ENCODE data around the gene FGF11.

DNA sequence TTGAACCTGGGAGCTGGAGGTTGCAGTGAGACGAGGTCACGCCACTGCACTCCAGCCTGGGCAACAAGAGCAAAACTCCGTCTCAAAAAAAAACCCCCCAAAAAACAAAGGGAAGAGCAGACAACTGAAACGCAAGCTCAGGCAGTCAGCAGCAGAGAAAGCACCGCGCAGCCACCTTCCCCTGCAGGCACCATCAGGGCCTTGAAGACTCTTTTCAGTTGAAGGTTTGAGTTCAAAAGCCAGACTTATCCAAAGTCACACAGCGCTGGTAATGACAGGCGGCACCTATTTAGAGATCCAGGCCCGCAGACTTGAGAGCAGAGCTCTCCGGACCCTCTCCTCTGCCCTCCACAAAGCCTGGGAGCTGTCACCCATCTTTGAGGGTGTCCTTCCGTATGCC is 29.0 kb downstream of the FGF11 start:
- TF ChIP-seq, protein P1, sequence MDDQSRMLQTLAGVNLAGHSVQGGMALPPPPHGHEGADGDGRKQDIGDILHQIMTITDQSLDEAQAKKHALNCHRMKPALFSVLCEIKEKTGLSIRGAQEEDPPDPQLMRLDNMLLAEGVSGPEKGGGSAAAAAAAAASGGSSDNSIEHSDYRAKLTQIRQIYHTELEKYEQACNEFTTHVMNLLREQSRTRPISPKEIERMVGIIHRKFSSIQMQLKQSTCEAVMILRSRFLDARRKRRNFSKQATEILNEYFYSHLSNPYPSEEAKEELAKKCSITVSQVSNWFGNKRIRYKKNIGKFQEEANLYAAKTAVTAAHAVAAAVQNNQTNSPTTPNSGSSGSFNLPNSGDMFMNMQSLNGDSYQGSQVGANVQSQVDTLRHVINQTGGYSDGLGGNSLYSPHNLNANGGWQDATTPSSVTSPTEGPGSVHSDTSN (CRISPR knock-in tag; IDR thresholded peaks at IDR 0.05) = no peak
- TF ChIP-seq, protein P2, sequence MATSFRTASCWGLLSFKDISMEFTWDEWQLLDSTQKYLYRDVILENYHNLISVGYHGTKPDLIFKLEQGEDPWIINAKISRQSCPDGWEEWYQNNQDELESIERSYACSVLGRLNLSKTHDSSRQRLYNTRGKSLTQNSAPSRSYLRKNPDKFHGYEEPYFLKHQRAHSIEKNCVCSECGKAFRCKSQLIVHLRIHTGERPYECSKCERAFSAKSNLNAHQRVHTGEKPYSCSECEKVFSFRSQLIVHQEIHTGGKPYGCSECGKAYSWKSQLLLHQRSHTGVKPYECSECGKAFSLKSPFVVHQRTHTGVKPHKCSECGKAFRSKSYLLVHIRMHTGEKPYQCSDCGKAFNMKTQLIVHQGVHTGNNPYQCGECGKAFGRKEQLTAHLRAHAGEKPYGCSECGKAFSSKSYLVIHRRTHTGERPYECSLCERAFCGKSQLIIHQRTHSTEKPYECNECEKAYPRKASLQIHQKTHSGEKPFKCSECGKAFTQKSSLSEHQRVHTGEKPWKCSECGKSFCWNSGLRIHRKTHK (tag by site-specific recombination; IDR thresholded peaks at IDR 0.05) = no peak
- TF ChIP-seq, protein P3, sequence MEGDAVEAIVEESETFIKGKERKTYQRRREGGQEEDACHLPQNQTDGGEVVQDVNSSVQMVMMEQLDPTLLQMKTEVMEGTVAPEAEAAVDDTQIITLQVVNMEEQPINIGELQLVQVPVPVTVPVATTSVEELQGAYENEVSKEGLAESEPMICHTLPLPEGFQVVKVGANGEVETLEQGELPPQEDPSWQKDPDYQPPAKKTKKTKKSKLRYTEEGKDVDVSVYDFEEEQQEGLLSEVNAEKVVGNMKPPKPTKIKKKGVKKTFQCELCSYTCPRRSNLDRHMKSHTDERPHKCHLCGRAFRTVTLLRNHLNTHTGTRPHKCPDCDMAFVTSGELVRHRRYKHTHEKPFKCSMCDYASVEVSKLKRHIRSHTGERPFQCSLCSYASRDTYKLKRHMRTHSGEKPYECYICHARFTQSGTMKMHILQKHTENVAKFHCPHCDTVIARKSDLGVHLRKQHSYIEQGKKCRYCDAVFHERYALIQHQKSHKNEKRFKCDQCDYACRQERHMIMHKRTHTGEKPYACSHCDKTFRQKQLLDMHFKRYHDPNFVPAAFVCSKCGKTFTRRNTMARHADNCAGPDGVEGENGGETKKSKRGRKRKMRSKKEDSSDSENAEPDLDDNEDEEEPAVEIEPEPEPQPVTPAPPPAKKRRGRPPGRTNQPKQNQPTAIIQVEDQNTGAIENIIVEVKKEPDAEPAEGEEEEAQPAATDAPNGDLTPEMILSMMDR (tag by site-specific recombination; IDR thresholded peaks at IDR 0.05) = no peak
- TF ChIP-seq, protein P4, sequence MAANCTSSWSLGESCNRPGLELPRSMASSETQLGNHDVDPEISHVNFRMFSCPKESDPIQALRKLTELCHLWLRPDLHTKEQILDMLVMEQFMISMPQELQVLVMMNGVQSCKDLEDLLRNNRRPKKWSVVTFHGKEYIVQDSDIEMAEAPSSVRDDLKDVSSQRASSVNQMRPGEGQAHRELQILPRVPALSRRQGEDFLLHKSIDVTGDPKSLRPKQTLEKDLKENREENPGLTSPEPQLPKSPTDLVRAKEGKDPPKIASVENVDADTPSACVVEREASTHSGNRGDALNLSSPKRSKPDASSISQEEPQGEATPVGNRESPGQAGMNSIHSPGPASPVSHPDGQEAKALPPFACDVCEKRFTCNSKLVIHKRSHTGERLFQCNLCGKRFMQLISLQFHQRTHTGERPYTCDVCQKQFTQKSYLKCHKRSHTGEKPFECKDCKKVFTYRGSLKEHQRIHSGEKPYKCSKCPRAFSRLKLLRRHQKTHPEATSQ (tag by site-specific recombination; IDR thresholded peaks at IDR 0.05) = no peak
- TF ChIP-seq ZNF561 (tag by site-specific recombination; IDR thresholded peaks at IDR 0.05; ENCODE audit: borderline replicate concordance) (no peak), ZEB2 (tag by site-specific recombination; IDR thresholded peaks at IDR 0.05) (no peak)
